Gastrocnemius medialis (tissue), 4 donors: ENCODE results near the gene SMYD1.

Experiments
- POLR2A ChIP-seq, 2 donors: fragments of 450-650 bp; IDR thresholded peaks; one replicate each; pipeline ENCODE4 v1.6.1; 2017; ENCODE audit warnings: antibody characterized with exemption in 2 of 2, mild to moderate bottlenecking in 2 of 2, moderate library complexity in 2 of 2
- TF ChIP-seq, protein P1 (sequence below), 5 experiments: fragments of 450-650 bp in 3 of 5; fragments of 200-600 bp in 2 of 5; sonication (generic) in 2 of 5; IDR thresholded peaks in 4 of 5; conservative IDR thresholded peaks in 1 of 5; 1 replicate in 4 of 5; 2 replicates in 1 of 5; pipeline ENCODE4 v1.5.1; 2016 to 2019; ENCODE audit warnings: antibody characterized with exemption in 5 of 5, mild to moderate bottlenecking in 3 of 5, moderate library complexity in 3 of 5

DNA sequence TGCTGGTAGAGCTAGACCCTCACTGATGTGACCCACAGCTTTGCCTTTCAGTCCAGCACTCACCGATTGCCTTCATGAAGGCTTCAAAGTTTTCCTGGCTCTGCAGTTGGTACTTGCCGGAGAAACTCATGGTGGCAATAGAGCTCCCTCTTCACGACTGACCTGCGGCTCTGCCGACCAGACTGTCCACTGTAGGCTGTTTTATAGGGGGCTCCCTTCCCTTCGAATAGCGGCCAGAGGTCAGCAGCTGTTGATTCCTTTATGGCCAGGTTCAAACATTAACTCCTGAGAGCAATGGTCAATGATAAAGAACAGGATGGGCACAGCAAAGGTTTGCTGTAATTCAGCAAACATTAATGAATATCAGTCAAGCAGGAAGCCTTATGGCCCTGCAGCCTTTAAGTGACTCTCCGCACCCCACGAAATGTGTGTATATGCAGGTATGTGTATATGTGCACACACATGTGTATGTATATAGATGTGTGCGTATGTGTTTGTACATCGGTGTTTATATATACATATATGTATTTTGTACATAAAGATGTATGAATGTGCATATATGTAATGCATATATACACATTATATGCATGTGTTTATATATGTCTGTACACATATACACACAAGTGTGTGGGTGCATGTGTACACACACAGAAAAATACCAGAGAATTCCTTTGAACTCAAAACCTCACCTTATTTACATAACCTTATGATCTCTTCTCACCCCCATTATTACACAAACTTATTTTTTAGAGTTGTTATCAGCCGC is 60.4 kb downstream of the SMYD1 start, which contains the start of gene FABP1:
- TF ChIP-seq, protein P1, sequence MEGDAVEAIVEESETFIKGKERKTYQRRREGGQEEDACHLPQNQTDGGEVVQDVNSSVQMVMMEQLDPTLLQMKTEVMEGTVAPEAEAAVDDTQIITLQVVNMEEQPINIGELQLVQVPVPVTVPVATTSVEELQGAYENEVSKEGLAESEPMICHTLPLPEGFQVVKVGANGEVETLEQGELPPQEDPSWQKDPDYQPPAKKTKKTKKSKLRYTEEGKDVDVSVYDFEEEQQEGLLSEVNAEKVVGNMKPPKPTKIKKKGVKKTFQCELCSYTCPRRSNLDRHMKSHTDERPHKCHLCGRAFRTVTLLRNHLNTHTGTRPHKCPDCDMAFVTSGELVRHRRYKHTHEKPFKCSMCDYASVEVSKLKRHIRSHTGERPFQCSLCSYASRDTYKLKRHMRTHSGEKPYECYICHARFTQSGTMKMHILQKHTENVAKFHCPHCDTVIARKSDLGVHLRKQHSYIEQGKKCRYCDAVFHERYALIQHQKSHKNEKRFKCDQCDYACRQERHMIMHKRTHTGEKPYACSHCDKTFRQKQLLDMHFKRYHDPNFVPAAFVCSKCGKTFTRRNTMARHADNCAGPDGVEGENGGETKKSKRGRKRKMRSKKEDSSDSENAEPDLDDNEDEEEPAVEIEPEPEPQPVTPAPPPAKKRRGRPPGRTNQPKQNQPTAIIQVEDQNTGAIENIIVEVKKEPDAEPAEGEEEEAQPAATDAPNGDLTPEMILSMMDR (IDR thresholded peaks at IDR 0.05 in 4 of 5, conservative IDR thresholded peaks at IDR 0.05 in 1 of 5), result no peak
- no peak for TF ChIP-seq POLR2A (IDR thresholded peaks at IDR 0.05)
